Activated naive CD4-positive, alpha-beta T cell treated with anti-CD3 and anti-CD28 coated beads, Interleukin-2, amount 50 U/mL, for 72 hours (primary cell): Measurements from ENCODE around the gene MPST. TPM values are rescaled to one million over a fixed set of nuclear protein-coding genes. Genes with fewer than 3 reads are reported as not detected.
A peak's percentile ranks its signal among the peaks of the same experiment; 100 is the strongest.

Experiments used
- ATAC-seq, 2 donors: fragments of 150-1000 bp; cut with Tn5 transposase; 2 replicates each; pipeline ENCODE4 v1.10.0; 2021; ENCODE audit warnings: mild to moderate bottlenecking in 2 of 2, moderate library complexity in 2 of 2
- DNase-seq, 2 donors: peaks; one replicate each; pipeline ENCODE4 v3.0.0; 2021 to 2022; ENCODE audit warnings: low spot score in 2 of 2
- H3K27ac Mint-ChIP-seq, 2 donors: one replicate each; pipeline ENCODE4 v1.8.0; 2022; ENCODE audit warnings: mild to moderate bottlenecking in 2 of 2, mixed read lengths in 2 of 2
- H3K36me3 Mint-ChIP-seq, 2 donors: one replicate each; pipeline ENCODE4 v1.8.0; 2022; ENCODE audit warnings: mixed read lengths in 2 of 2
- H3K9me3 Mint-ChIP-seq, 2 donors: one replicate each; pipeline ENCODE4 v1.8.0; 2022; ENCODE audit warnings: mixed read lengths in 2 of 2
- total RNA-seq, 2 donors: library from RNA; stranded (reverse); gene quantifications; one replicate each; pipeline ENCODE4 v1.2.3, GENCODE V29; 2022

Gene MPST
- total RNA-seq, 2 donors from 2014 or later, result 20.9 to 23.2 TPM

DNA sequence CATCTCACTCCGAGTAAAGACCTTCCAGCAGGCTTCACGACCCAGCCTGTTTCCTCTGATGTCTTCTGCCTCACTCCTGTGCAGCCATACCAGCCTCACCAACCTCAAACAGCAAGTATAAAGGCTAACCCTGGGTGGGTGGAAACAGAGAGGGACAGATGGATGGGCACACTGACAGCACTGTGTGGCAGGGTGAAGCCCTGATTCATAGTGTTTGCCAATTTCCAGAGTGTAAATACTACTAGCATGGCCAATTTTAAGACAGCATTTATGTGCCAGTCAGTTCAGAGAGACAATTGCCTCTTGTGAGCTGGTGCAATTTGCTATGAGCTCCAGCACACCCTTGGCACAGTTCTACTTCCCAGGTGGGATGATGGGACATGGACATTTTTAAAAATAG, 21.8 kb upstream of the MPST start:
- Mint-ChIP-seq H3K27ac (no peak overlapping the region), H3K9me3 (no peaks in the 10 kb centered on the region), H3K36me3 (no peaks in the 10 kb centered on the region)
- no peak for DNase-seq
- no peak for ATAC-seq

DNA sequence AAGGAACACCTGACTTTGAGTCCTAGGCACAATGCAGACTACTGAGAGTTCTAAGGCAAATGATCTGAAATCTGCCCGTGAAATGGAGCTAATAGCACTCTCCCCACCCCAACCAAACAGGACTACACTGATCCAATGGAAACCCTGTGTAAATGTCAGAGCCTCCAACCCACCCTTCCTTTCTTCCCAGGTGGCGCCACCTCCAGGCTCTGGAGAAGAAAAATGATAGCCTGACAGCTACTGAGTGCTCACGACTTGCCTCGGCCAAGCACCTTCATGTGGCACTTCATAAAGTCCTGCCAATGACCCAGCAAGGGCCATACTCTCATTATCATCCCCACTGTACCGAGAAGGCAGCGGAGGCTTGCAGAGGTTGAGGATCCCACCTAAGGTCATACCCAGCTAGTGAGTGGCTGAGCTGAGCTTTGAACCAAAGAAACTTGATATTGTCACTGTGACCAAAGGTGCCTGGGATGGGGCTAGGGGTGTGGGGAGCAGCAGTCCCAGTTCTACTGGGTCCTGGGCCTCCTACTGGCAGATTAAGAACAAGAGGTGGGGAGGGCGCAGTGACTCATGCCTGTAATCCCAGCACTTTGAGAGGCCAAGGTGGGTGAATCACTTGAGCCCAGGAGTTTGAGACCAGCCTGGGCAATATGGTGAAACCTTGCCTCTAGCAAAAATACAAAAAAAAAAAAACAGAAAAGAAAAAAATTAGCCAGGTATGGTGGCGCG, 20.8 kb upstream of the MPST start:
- no peak for DNase-seq
- H3K27ac Mint-ChIP-seq, result no peak overlapping the region
- no peaks in the 10 kb centered on the region for H3K36me3 Mint-ChIP-seq
- peak; percentile 46 to 61 for ATAC-seq
- no peaks in the 10 kb centered on the region for H3K9me3 Mint-ChIP-seq

DNA sequence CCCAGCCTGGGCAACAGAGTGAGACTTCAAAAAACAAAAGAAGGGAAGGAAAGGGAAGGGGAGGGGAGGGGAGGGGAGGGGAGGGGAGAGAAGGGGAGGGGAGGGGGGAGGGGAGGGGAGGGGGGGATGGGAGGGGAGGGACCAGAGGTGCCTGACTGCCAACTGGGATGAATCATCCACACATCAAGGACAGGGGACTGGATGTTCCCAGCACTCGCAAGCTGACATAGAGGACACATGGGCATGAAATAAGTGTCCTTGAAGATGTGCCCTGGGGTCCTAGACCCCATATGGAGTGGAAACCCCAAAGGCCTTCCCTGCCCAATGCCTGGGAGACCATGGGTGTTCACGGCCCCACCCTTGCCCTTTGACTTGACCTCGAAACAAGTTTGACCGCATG, 20.1 kb upstream of the MPST start:
- no peak for DNase-seq
- Mint-ChIP-seq H3K9me3 (no peaks in the 10 kb centered on the region), H3K36me3 (no peaks in the 10 kb centered on the region), H3K27ac (no peak overlapping the region)
- no peak for ATAC-seq

DNA sequence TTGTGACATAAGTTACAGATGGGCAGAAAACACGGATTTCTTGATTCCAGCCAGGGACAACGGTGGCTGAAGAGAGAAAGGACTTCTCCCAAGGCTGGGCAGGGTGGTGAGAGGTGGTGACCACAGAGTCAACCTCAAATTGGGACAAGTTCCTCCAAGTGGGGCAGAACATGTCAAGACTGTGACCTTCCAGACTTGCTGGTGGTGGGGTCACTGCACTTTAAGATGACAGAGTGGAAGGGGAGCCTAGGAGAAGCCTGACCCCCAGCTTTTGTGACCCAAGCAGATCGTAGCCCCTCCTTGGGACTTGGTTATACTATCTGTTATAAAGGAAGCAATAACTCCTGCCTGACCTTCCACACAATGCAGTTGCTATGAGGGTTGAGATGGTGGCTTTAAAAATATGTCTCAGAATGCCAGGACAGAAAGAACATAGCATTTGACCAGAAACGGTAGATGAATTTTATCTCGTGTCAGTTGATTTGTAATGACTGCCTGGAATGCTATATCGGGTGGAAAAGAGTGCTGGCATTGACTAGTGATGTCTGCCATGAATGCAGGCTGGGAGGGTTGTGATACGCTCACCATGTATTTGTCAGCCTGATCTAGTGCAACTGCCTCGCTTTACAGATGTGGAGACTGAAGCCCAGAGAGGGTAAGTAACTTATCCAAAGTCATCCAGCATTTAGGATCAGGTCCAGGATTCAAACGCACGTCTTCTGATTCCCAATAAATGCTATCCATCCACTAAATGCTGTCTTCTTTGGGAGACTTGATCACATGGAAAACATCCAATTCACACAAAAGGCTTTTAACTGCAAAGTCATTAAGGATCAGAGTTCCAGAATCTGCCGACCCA, 18.6 kb upstream of the MPST start:
- ATAC-seq (no peak), DNase-seq (no peak)
- Mint-ChIP-seq H3K27ac (no peak overlapping the region), H3K9me3 (no peaks in the 10 kb centered on the region), H3K36me3 (no peaks in the 10 kb centered on the region)

DNA sequence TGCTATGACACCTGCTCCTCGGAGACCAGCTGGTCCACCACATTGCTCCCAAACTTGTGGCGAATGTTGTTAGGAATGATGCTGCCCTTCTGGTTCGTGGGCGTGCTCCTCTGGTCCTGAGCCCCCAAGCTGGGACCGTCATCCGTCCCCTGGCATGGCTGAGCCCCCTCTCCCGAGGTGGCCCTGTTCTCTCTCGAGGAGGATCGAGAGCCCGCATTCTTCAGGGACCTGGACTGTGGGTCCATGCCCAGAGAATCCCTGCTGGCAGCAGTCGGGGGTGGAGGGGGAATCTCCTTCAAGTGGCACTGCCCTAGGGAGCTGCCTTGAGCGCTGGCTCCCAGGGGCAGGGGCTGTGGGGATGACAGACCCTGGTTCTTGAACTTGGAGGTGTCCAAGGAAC, 17.7 kb upstream of the MPST start:
- Mint-ChIP-seq H3K9me3 (no peaks in the 10 kb centered on the region), H3K27ac (no peak overlapping the region), H3K36me3 (no peaks in the 10 kb centered on the region)
- DNase-seq (no peak), ATAC-seq (no peak)

DNA sequence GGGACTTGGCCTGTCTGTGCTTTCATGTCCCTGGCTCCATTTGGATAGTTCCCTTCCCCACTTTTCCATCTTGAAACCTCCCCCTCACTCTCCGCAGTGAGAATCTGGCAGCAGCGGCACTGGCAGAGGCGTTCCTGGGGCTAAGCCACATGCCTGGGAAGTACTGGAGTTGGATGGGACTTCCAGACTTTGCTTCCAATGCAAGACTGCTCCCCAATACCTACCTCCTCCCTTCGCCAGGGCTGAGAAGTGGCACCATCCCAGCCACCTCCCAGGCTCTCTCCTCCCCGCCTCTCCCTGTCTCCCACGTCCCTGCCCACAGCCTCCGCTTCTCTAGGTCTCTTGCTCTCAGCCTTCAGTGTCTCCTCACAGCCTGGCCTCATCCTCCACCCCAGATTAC, 16.9 kb upstream of the MPST start:
- no peaks in the 10 kb centered on the region for H3K36me3 Mint-ChIP-seq
- no peaks in the 10 kb centered on the region for H3K9me3 Mint-ChIP-seq
- no peak for ATAC-seq
- no peak overlapping the region for H3K27ac Mint-ChIP-seq
- DNase-seq, result no peak

DNA sequence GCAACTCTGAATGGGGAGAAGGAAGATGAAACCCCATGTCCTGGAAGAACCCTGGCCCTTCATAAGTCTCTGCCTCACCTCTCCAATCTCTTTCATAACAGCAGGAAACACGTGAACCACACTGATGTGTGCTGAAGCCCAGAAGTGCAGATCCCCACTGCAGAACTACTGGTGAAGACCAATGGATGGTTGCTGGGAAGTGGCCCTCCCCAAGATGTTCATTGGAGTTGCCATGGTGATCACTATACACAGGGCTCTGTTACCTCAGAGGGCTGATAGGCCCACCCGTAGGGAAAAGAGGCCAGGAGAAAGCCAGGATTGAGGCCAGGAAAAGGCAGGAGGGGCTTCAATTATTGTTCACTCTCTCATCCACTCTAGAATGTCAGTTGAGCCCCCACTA, 11.9 kb upstream of the MPST start:
- DNase-seq, result no peak
- H3K27ac Mint-ChIP-seq, result no peak overlapping the region
- ATAC-seq, result no peak
- no peaks in the 10 kb centered on the region for H3K9me3 Mint-ChIP-seq
- H3K36me3 Mint-ChIP-seq, result no peaks in the 10 kb centered on the region

DNA sequence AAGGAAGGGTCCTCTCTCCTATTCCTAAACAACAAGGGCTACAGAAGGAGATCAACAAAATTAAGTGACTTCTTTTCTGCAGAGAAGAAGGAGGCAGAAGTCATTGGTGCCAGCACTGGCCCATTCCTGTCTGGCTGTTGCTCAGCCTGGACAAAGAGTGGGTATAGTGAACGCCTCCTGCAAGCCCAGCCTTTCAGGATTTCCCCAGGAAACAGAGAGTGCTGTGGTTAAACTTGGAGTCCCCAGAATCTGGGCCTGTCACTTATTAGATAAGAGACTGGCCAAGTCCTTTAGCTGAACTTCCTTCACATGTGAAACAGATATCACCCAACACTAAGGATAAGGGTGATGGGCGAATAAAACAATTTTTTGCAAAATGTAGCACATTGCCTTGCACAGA, 11.2 kb upstream of the MPST start:
- ATAC-seq (no peak), DNase-seq (no peak)
- Mint-ChIP-seq H3K36me3 (no peaks in the 10 kb centered on the region), H3K9me3 (no peaks in the 10 kb centered on the region), H3K27ac (no peak overlapping the region)

DNA sequence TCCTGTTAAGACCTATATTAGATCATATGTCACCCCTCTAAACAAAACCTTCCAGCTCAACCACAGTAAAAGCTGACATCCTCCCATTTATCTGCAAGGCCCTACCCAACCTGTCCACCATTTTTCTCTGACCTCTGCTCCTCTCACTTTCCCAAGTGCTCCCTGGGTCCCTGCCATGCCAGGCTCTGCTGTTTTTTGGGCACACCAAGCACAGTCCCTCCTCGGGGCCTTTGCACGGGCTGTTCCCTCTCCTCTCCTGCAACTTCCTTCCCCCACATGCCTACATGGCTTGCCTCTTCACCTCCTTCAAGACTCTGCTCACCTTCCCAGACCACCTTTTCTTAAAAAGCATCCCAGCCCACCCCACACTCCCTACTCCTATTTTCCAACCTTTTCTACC, 10.1 kb upstream of the MPST start:
- no peak overlapping the region for H3K27ac Mint-ChIP-seq
- ATAC-seq (no peak), DNase-seq (no peak)
- no peaks in the 10 kb centered on the region for H3K9me3 Mint-ChIP-seq
- no peaks in the 10 kb centered on the region for H3K36me3 Mint-ChIP-seq

DNA sequence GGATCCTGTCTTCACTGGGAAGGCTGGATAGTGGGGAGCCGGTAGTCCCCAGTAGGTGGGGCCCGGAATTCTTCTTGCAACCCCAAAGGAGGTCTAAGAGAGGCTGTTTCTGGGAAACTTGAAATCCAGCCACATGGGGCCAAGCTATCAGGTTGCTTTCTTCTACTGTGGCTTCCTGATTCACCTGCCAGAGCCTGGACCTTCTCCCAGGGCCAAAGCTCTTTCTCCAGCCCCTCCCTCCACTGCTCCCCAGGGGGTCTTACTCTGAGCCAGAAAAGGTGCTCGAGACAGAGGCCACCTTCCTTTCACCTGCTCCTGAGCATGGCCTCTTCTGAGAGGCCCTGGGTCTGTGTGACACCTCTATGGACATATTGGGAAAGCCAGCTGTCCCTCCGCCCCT, 9.4 kb upstream of the MPST start:
- Mint-ChIP-seq H3K9me3 (no peaks in the 10 kb centered on the region), H3K27ac (no peak overlapping the region), H3K36me3 (no peaks in the 10 kb centered on the region)
- ATAC-seq (no peak), DNase-seq (no peak)

DNA sequence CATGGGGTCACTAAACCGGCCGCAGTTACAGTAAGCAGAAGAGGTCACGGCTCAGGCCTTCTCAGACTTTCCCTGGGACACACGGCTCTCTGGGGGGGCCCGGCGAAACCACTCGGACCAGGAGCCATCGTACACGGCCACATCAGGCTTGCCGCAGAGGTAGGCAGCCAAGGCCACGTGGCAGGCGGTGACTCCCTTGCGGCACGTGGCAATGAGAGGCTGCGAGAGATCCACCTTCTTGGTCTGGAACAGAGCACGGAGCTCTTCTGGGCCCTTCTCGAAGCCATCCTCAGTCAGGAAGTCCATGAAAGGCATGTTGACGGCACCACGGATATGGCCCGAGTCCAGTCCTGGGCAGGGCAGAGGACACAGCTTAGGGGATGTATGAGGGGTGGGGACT, 8.6 kb upstream of the MPST start:
- Mint-ChIP-seq H3K9me3 (no peaks in the 10 kb centered on the region), H3K27ac (no peak overlapping the region), H3K36me3 (no peaks in the 10 kb centered on the region)
- ATAC-seq (no peak), DNase-seq (no peak)

DNA sequence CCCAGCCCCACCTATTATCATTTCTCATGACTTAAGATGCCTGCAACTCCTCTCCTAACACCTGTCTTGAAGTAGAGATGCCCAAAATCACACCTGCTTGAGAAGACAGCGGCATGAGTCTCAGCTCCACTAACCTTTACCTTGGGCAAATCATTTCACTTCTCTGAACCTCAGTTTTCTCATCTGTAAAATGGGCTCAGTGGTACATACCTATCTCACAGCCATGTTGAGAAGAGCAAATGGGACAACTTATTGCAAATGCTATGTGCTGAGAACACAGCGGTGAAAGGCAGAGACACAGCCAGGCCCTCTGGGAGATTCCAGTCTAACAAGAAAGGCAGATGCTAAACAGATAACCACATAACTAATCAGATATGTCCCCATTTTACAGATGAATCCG, 8.1 kb upstream of the MPST start:
- DNase-seq (no peak), ATAC-seq (no peak)
- Mint-ChIP-seq H3K27ac (no peak overlapping the region), H3K36me3 (no peaks in the 10 kb centered on the region), H3K9me3 (no peaks in the 10 kb centered on the region)

DNA sequence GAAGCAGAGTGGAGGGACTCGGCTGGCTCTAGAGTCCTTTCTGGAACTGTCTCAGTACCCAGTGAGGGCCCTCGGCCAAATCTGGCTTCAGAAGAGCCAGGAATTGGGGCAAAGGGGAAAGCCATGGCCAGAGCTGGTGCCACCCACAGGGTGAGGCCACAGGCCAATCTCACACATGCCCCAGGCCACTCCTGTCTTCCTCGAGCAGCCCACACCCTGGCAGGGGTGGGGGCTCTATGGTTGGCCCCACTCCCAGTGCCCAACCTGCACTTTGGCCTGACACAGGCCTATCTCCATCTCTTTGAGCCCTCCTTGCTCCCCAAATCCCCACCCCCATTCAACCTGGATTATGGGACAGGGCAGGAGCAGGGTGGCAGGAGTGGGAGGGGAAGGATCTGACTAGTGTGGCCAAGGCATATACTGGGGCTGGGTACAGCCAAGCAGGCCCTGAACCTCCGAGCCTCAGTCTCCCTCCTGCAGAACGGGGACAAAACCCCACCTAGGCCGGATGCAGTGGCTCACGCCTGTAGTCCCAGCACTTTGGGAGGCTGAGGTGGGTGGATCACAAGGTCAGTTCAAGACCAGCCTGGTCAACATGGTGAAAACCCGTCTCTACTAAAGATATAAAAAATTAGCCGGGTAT, 7.2 kb upstream of the MPST start:
- no peaks in the 10 kb centered on the region for H3K36me3 Mint-ChIP-seq
- H3K27ac Mint-ChIP-seq, result no peak overlapping the region
- no peaks in the 10 kb centered on the region for H3K9me3 Mint-ChIP-seq
- DNase-seq (no peak), ATAC-seq (no peak)

DNA sequence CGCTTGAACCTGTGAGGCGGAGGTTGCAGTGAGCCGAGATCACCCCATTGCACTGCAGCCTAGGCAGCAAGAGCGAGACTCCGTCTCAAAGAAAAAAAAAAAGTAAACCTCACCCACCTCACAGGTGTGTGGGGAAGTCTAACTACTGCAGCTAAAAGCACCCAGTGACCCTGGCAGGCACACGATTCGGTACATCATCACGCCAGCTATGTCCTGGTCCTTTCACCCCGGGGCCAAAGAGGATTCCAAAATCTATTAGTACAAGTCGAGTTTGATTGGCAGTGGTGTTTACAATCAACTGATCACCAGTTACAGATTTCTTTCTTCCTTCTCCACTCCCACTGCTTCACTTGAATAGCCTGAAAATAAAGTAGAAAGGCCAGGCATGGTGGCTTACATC, 6.6 kb upstream of the MPST start:
- no peak overlapping the region for H3K27ac Mint-ChIP-seq
- ATAC-seq, result no peak
- H3K36me3 Mint-ChIP-seq, result no peaks in the 10 kb centered on the region
- H3K9me3 Mint-ChIP-seq, result no peaks in the 10 kb centered on the region
- no peak for DNase-seq

DNA sequence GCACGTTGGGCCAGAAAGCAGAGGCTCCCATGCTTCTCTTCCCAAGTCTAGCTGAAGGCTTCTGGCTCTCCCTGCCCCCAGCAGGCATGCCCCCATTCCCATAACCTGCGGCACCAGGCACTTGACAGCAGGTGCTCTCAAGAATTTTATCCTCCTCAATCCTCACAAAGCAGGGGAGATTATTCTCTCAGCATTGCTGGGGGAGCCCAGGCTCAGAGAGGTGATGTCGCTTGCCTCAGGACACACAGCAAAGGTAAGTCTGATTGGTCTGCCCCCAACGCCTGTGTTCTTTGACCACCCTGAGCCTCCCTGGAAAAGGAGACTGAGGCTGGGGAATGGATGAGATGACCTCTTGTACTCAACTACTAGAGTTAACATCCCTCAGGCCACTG, 5.1 kb upstream of the MPST start:
- no peak overlapping the region for H3K27ac Mint-ChIP-seq
- ATAC-seq (no peak), DNase-seq (no peak)
- H3K36me3 Mint-ChIP-seq, result no peaks in the 10 kb centered on the region
- no peaks in the 10 kb centered on the region for H3K9me3 Mint-ChIP-seq

DNA sequence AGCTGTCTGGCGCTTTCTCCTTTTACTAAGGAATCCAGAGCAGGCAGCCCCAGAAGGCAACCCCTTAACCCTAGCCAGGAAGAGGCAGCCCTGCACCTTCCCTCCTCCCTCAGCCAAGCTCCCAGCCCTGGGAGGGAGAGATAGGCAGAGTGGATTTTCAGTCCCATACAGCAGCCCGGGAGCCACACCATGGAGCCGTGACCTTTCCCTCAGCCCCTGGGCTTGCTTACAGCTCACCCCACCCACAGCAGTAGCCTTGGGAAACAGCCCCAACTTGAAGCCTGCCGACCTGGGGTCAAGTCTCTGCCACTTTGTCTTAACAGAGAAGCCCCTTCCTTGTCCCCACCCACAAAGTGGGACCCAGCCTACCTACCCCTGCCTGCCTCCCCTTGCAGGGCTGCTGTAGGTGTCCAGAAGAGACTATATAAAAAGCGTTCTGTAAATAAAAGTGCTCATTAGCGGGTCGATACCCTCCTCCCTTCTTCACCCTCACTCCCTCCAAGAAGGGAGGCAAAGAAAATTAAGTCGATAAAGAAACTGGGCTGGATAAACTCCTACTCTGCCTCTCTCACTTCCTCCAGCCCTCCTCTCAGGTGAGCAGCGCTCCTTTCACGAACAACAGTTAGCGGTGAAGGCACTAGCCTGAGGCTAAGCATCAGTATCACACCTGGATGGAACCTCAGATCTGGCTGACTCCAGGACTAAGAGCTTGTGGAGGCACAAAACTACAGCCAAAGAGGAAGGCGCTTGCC, 4.5 kb upstream of the MPST start:
- Mint-ChIP-seq H3K9me3 (no peaks in the 10 kb centered on the region), H3K36me3 (no peaks in the 10 kb centered on the region), H3K27ac (peak overlapping the region in 1 of 2 donors; percentile 31)
- no peak for ATAC-seq
- no peak for DNase-seq

DNA sequence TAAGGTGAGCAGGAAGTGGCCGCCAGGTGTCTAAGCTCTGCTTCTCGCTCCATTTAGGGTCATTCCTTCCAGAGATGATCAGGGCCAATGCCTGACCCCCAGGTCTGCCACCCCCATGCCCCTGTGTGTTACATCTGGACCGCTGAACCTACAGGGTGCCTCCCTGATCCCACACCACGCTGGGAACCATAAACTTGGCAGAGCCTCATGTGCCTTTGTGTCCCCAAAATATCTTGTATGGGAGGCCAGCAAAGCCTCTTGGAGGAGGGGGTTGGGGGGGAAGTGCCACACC, 4.0 kb upstream of the MPST start:
- ATAC-seq, result no peak
- Mint-ChIP-seq H3K9me3 (no peaks in the 10 kb centered on the region), H3K27ac (peak overlapping the region in 1 of 2 donors; percentile 77), H3K36me3 (no peaks in the 10 kb centered on the region)
- no peak for DNase-seq
